HL-60 (cell line): ENCODE data around the gene FAM72D.
"Not testable (repeated sequence)": the region's sequence is repeated elsewhere in the genome, so short reads cannot be mapped to it uniquely, and the experiment has no call there.

ENCODE experiments used
- CTCF ChIP-seq: IDR thresholded peaks from one replicate; pipeline ENCODE4 v1.5.1; 2011; ENCODE audit warnings: low read length, control low read depth, inconsistent platforms; ENCODE audit not compliant: insufficient read depth
- POLR2AphosphoS5 ChIP-seq: IDR thresholded peaks from 2 replicates; pipeline ENCODE4 v1.6.1; 2012; ENCODE audit warnings: low read depth
- TF ChIP-seq, protein P1 (sequence below): IDR thresholded peaks from 2 replicates; pipeline ENCODE4 v1.6.1; 2012; ENCODE audit warnings: low read depth; ENCODE audit not compliant: insufficient replicate concordance

- TF ChIP-seq CTCF, POLR2AphosphoS5: not testable (repeated sequence)
- TF ChIP-seq, protein P1, sequence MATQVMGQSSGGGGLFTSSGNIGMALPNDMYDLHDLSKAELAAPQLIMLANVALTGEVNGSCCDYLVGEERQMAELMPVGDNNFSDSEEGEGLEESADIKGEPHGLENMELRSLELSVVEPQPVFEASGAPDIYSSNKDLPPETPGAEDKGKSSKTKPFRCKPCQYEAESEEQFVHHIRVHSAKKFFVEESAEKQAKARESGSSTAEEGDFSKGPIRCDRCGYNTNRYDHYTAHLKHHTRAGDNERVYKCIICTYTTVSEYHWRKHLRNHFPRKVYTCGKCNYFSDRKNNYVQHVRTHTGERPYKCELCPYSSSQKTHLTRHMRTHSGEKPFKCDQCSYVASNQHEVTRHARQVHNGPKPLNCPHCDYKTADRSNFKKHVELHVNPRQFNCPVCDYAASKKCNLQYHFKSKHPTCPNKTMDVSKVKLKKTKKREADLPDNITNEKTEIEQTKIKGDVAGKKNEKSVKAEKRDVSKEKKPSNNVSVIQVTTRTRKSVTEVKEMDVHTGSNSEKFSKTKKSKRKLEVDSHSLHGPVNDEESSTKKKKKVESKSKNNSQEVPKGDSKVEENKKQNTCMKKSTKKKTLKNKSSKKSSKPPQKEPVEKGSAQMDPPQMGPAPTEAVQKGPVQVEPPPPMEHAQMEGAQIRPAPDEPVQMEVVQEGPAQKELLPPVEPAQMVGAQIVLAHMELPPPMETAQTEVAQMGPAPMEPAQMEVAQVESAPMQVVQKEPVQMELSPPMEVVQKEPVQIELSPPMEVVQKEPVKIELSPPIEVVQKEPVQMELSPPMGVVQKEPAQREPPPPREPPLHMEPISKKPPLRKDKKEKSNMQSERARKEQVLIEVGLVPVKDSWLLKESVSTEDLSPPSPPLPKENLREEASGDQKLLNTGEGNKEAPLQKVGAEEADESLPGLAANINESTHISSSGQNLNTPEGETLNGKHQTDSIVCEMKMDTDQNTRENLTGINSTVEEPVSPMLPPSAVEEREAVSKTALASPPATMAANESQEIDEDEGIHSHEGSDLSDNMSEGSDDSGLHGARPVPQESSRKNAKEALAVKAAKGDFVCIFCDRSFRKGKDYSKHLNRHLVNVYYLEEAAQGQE = not testable (repeated sequence)
These were observed 40.5 kb upstream of the FAM72D start for GRCh38 chr1:145055217-145055760.
